ENCODE results near the gene CKAP5. TPM values are rescaled to one million over a fixed set of nuclear protein-coding genes. Genes with fewer than 3 reads are reported as not detected.

Gene CKAP5
- total RNA-seq, 1 experiment from 2014 or later, result 190 TPM

- no peak overlapping the region for H2BK12ac ChIP-seq (ENCODE audit: insufficient read length, low read depth, low read length)
- H3K36me3 Mint-ChIP-seq (ENCODE audit: insufficient read depth in 1 of 3, low read depth in 3 of 3), result peaks cover 40 to 65% (median 52%) of the 10 kb centered on the region in 3 experiments
- no peak for TF ChIP-seq CTCF (conservative IDR thresholded peaks at IDR 0.05)
- no peak overlapping the region for H3K14ac ChIP-seq (ENCODE audit: insufficient read depth, low read length)
- H3K23me2 ChIP-seq (ENCODE audit: insufficient read length, low read depth, low read length, poor library complexity, severe bottlenecking), result no peaks in the 10 kb centered on the region
- no peaks in the 10 kb centered on the region for H3K9me3 Mint-ChIP-seq
- no peak overlapping the region; a peak in 1 of 7 replicates for H3K27ac Mint-ChIP-seq
- no peak overlapping the region for H4K91ac ChIP-seq (ENCODE audit: insufficient read length, low read depth, low read length)
- no peaks in the 10 kb centered on the region for H3K4me1 ChIP-seq (ENCODE audit: insufficient read depth, low read length)
- H2BK5ac ChIP-seq (ENCODE audit: insufficient read length, low read length), result no peak overlapping the region
- H3K4me2 ChIP-seq (ENCODE audit: insufficient read depth, insufficient read length, low read length), result no peak overlapping the region
- no peak overlapping the region for H3K56ac ChIP-seq (ENCODE audit: insufficient read length, low read depth, low read length)
- no peaks in the 10 kb centered on the region for H3K9me3 ChIP-seq (ENCODE audit: control insufficient read depth, low read depth, low read length)
- H2BK20ac ChIP-seq (ENCODE audit: low read depth, low read length, poor library complexity, severe bottlenecking), result no peak overlapping the region
- H3K4ac ChIP-seq (ENCODE audit: low read depth, low read length), result no peak overlapping the region
- no CpG with 5 or more reads among the region's 6 CpGs for WGBS (ENCODE audit: extremely low coverage, insufficient read length, low lambda C conversion rate)
- H2BK120ac ChIP-seq (ENCODE audit: low read depth, low read length, poor library complexity, severe bottlenecking), result no peak overlapping the region
- no peak overlapping the region for H3K9ac ChIP-seq (ENCODE audit: extremely low read depth, insufficient read length, low read length)
- no peaks in the 10 kb centered on the region for H3K79me1 ChIP-seq (ENCODE audit: insufficient read depth, low read depth, low read length, poor library complexity, severe bottlenecking)
- no peak overlapping the region for H3K27ac ChIP-seq (ENCODE audit: insufficient read length, low read depth, low read length)
- H3K79me2 ChIP-seq (ENCODE audit: insufficient read depth, low read length), result no peaks in the 10 kb centered on the region
- no peak overlapping the region for H2AFZ ChIP-seq (ENCODE audit: low read length)
- no peak overlapping the region for H4K8ac ChIP-seq (replicated peaks; ENCODE audit: insufficient read length, low read depth, low read length)
- no peaks in the 10 kb centered on the region for H3K27me3 ChIP-seq (ENCODE audit: insufficient read depth, low read length)
- H4K5ac ChIP-seq (ENCODE audit: insufficient read length, low read depth, low read length), result no peak overlapping the region
- no peak overlapping the region for H3K4me3 Mint-ChIP-seq
- H2BK15ac ChIP-seq (ENCODE audit: low read depth, low read length), result no peak overlapping the region
- no peak overlapping the region for H2AK5ac ChIP-seq (ENCODE audit: insufficient read length, low read length)
- H3K27me3 Mint-ChIP-seq (ENCODE audit: low read depth), result no peaks in the 10 kb centered on the region
- no peak overlapping the region for H3K18ac ChIP-seq (ENCODE audit: insufficient read length, low read depth, low read length)
- H3K23ac ChIP-seq (ENCODE audit: insufficient read length, low read depth, low read length), result no peak overlapping the region
- no peaks in the 10 kb centered on the region for H3K4me1 Mint-ChIP-seq
- no peak for DNase-seq
- no peak overlapping the region for H3T11ph ChIP-seq (ENCODE audit: low read length)
- H4K20me1 ChIP-seq (ENCODE audit: control insufficient read depth, insufficient read depth, insufficient read length), result no peaks in the 10 kb centered on the region
Measured at GRCh38 chr11:46868912-46869311, 22.8 kb upstream of the CKAP5 start.
